Measurements from ENCODE around the gene APC.
"Not testable (repeated sequence)": the region's sequence is repeated elsewhere in the genome, so short reads cannot be mapped to it uniquely, and the experiment has no call there.

The APC gene

GRCh38 chr5:112848116-112848811, 110.6 kb downstream of the APC start:
- in situ Hi-C loops (cut with MboI; ENCODE audit: low sequenced_read_pairs) = no loop called here

GRCh38 chr5:112849912-112850311, 112.2 kb downstream of the APC start:
- in situ Hi-C loops (cut with MboI; ENCODE audit: low sequenced_read_pairs) = no loop called here

GRCh38 chr5:112854651-112855050, 117.0 kb downstream of the APC start:
- in situ Hi-C loops (cut with MboI; ENCODE audit: low sequenced_read_pairs) = no loop called here

- in situ Hi-C loops (cut with MboI; ENCODE audit: low sequenced_read_pairs) = no loop called here
Measured at GRCh38 chr5:112857866-112858265, 120.2 kb downstream of the APC start.

GRCh38 chr5:112860571-112860928, 122.9 kb downstream of the APC start:
- in situ Hi-C loops (cut with MboI; ENCODE audit: low sequenced_read_pairs) = not testable (repeated sequence)

- in situ Hi-C loops (cut with MboI; ENCODE audit: low sequenced_read_pairs) = no loop called here
Measured at GRCh38 chr5:112860929-112861637, 123.4 kb downstream of the APC start, which contains the start of gene SRP19. Gene SRP19 (plus strand): TSS chr5:112861287. CDS start chr5:112861377, 90 bp downstream.

GRCh38 chr5:112861638-112861985, 123.9 kb downstream of the APC start:
- in situ Hi-C loops (cut with MboI; ENCODE audit: low sequenced_read_pairs) = no loop called here

- in situ Hi-C loops (cut with MboI; ENCODE audit: low sequenced_read_pairs) = no loop called here
Measured at GRCh38 chr5:112862085-112862484, 124.4 kb downstream of the APC start.

- in situ Hi-C loops (cut with MboI; ENCODE audit: low sequenced_read_pairs) = no loop called here
Measured at GRCh38 chr5:112863549-112863948, 125.9 kb downstream of the APC start.

GRCh38 chr5:112865128-112865527, 127.4 kb downstream of the APC start:
- in situ Hi-C loops (cut with MboI; ENCODE audit: low sequenced_read_pairs) = no loop called here

- in situ Hi-C loops (cut with MboI; ENCODE audit: low sequenced_read_pairs) = no loop called here
Measured at GRCh38 chr5:112866739-112867138, 129.1 kb downstream of the APC start.

GRCh38 chr5:112867411-112867810, 129.7 kb downstream of the APC start:
- in situ Hi-C loops (cut with MboI; ENCODE audit: low sequenced_read_pairs) = no loop called here

- in situ Hi-C loops (cut with MboI; ENCODE audit: low sequenced_read_pairs) = no loop called here
Measured at GRCh38 chr5:112869948-112870347, 132.3 kb downstream of the APC start.

- in situ Hi-C loops (cut with MboI; ENCODE audit: low sequenced_read_pairs) = no loop called here
Measured at GRCh38 chr5:112870966-112871365, 133.3 kb downstream of the APC start.

- in situ Hi-C loops (cut with MboI; ENCODE audit: low sequenced_read_pairs) = no loop called here
Measured at GRCh38 chr5:112876362-112876761, 138.7 kb downstream of the APC start.

- in situ Hi-C loops (cut with MboI; ENCODE audit: low sequenced_read_pairs) = no loop called here
Measured at GRCh38 chr5:112878101-112878500, 140.4 kb downstream of the APC start.

GRCh38 chr5:112878760-112879159, 141.1 kb downstream of the APC start:
- in situ Hi-C loops (cut with MboI; ENCODE audit: low sequenced_read_pairs) = no loop called here

- in situ Hi-C loops (cut with MboI; ENCODE audit: low sequenced_read_pairs) = no loop called here
Measured at GRCh38 chr5:112880219-112880964, 142.7 kb downstream of the APC start.

GRCh38 chr5:112883192-112883591, 145.5 kb downstream of the APC start:
- in situ Hi-C loops (cut with MboI; ENCODE audit: low sequenced_read_pairs) = no loop called here

- in situ Hi-C loops (cut with MboI; ENCODE audit: low sequenced_read_pairs) = no loop called here
Measured at GRCh38 chr5:112885001-112885400, 147.3 kb downstream of the APC start.

GRCh38 chr5:112886975-112887374, 149.3 kb downstream of the APC start:
- in situ Hi-C loops (cut with MboI; ENCODE audit: low sequenced_read_pairs) = no loop called here

- in situ Hi-C loops (cut with MboI; ENCODE audit: low sequenced_read_pairs) = not testable (repeated sequence)
Measured at GRCh38 chr5:112892066-112892465, 154.4 kb downstream of the APC start.
